Right lobe of liver (tissue), 4 donors: ENCODE results near the gene MTHFD2L.

Experiments
- CTCF ChIP-seq, 4 donors: fragments of 200-600 bp in 3 of 4; fragments of 450-650 bp in 1 of 4; IDR thresholded peaks; one replicate each; pipeline versions ENCODE4 v1.5.1 to v1.8.0; 2016 to 2022; ENCODE audit warnings: antibody characterized with exemption in 4 of 4, mild to moderate bottlenecking in 2 of 4
- POLR2A ChIP-seq: fragments of 450-650 bp; IDR thresholded peaks from one replicate; pipeline ENCODE4 v1.6.1; 2017; ENCODE audit warnings: antibody characterized with exemption, mild to moderate bottlenecking
- donor health status: DM: no; HTN: no; CAD: no.
- donor health status: DM: no; HTN: no; CAD: no.
- donor health status: DM: no; HTN: yes; CAD: no.

GRCh38 chr4:74339501-74339900 is 181.6 kb downstream of the MTHFD2L start:
- TF ChIP-seq POLR2A (no peak), CTCF (IDR thresholded peaks at IDR 0.05) (no peak)
